Urinary bladder (tissue), 4 donors: ENCODE results near the gene DBX2. TPM values are rescaled to one million over a fixed set of nuclear protein-coding genes. Genes with fewer than 3 reads are reported as not detected.
"Not testable (repeated sequence)": the region's sequence is repeated elsewhere in the genome, so short reads cannot be mapped to it uniquely, and the experiment has no call there.

Source experiments
- DNase-seq: peaks from one replicate; pipeline ENCODE4 v3.0.0-alpha.2; 2015; ENCODE audit errors: extremely low spot score
- H3K27ac ChIP-seq: one replicate; pipeline ENCODE4 v1.5.1; 2013; ENCODE audit warnings: low read depth, mild to moderate bottlenecking, moderate library complexity
- H3K36me3 ChIP-seq: one replicate; pipeline ENCODE4 v1.6.1; 2013; ENCODE audit warnings: mild to moderate bottlenecking, moderate library complexity; ENCODE audit not compliant: insufficient read depth
- H3K4me1 ChIP-seq: one replicate; pipeline ENCODE4 v1.6.1; 2013; ENCODE audit warnings: mild to moderate bottlenecking, moderate library complexity; ENCODE audit not compliant: insufficient read depth
- H3K4me3 ChIP-seq: one replicate; pipeline ENCODE4 v1.5.1; 2013; ENCODE audit warnings: low read depth, low read length
- WGBS: extraction: QIAGEN DNeasy Blood & Tissue Kit; methylation state at CpG from one replicate; pipeline ENCODE4 v1.1.7; 2013; 5-methylcytosine and 5-hydroxymethylcytosine counted together
- polyA plus RNA-seq: library from polyadenylated mRNA; stranded (reverse); fragments of 200-250 nt; gene quantifications from one replicate; pipeline ENCODE4 v1.2.3, GENCODE V29; 2013
- total RNA-seq: library from RNA; depleted of rRNA; stranded (reverse); fragments of >200 nt; gene quantifications from one replicate; pipeline ENCODE4 v1.2.3, GENCODE V29; 2014
- donor health status: healthy with polysubstance abuse.
- donor health status: healthy.

DBX2 gene
- total and polyA plus RNA-seq, 2 donors: 0.03 to 0.26 TPM

- H3K36me3 ChIP-seq: no peaks in the 10 kb centered on the region
- DNase-seq: no peak
- no peaks in the 10 kb centered on the region for H3K4me1 ChIP-seq
- peak overlapping the region; percentile 42 for H3K4me3 ChIP-seq
- 5% methylated on average over 52 of the region's 52 CpGs for WGBS
- H3K27ac ChIP-seq: no peak overlapping the region
Observed at GRCh38 chr12:45049912-45050750, 768 bp downstream of the DBX2 start.

- no peak for DNase-seq
- H3K4me3 ChIP-seq: no peak overlapping the region
- H3K4me1 ChIP-seq: no peaks in the 10 kb centered on the region
- no peaks in the 10 kb centered on the region for H3K36me3 ChIP-seq
- H3K27ac ChIP-seq: no peak overlapping the region
- WGBS: 73% methylated on average over 5 of the region's 5 CpGs
Observed at GRCh38 chr12:45042599-45042998, 8.3 kb downstream of the DBX2 start.

GRCh38 chr12:45040977-45041376 is 9.9 kb downstream of the DBX2 start:
- Histone ChIP-seq H3K4me3 (no peak overlapping the region), H3K36me3 (no peaks in the 10 kb centered on the region), H3K4me1 (no peaks in the 10 kb centered on the region), H3K27ac (no peak overlapping the region)
- DNase-seq: no peak
- 88% methylated on average over 2 of the region's 2 CpGs for WGBS

- WGBS: 87% methylated on average over 2 of the region's 2 CpGs
- H3K36me3 ChIP-seq: no peaks in the 10 kb centered on the region
- no peak for DNase-seq
- H3K27ac ChIP-seq: no peak overlapping the region
- no peak overlapping the region for H3K4me3 ChIP-seq
- H3K4me1 ChIP-seq: no peaks in the 10 kb centered on the region
Observed at GRCh38 chr12:45039757-45040156, 11.1 kb downstream of the DBX2 start.

GRCh38 chr12:45034861-45035265 is 16.0 kb downstream of the DBX2 start:
- Histone ChIP-seq H3K4me3 (no peak overlapping the region), H3K4me1 (no peaks in the 10 kb centered on the region), H3K27ac (no peak overlapping the region), H3K36me3 (no peaks in the 10 kb centered on the region)
- DNase-seq: no peak
- 53% methylated on average over 11 of the region's 11 CpGs for WGBS

- Histone ChIP-seq H3K36me3 (no peaks in the 10 kb centered on the region), H3K27ac (no peak overlapping the region), H3K4me1 (no peaks in the 10 kb centered on the region), H3K4me3 (no peak overlapping the region)
- no peak for DNase-seq
- 39% methylated on average over 1 of the region's 1 CpG for WGBS
Observed at GRCh38 chr12:45017916-45018315, 33.0 kb downstream of the DBX2 start.

GRCh38 chr12:45014396-45014795 is 36.5 kb downstream of the DBX2 start:
- DNase-seq: no peak
- H3K27ac ChIP-seq: no peak overlapping the region
- H3K4me3 ChIP-seq: no peak overlapping the region
- H3K4me1 ChIP-seq: no peaks in the 10 kb centered on the region
- WGBS: 53% methylated on average over 1 of the region's 1 CpG
- no peaks in the 10 kb centered on the region for H3K36me3 ChIP-seq

GRCh38 chr12:45012749-45013148 is 38.1 kb downstream of the DBX2 start:
- Histone ChIP-seq H3K4me1 (no peaks in the 10 kb centered on the region), H3K36me3 (no peaks in the 10 kb centered on the region), H3K27ac (no peak overlapping the region), H3K4me3 (no peak overlapping the region)
- WGBS: 90% methylated on average over 3 of the region's 3 CpGs
- no peak for DNase-seq

- no peaks in the 10 kb centered on the region for H3K36me3 ChIP-seq
- WGBS: 51% methylated on average over 4 of the region's 4 CpGs
- H3K4me3 ChIP-seq: no peak overlapping the region
- no peaks in the 10 kb centered on the region for H3K4me1 ChIP-seq
- no peak for DNase-seq
- no peak overlapping the region for H3K27ac ChIP-seq
Observed at GRCh38 chr12:45010059-45010458, 40.8 kb downstream of the DBX2 start.

- no peaks in the 10 kb centered on the region for H3K36me3 ChIP-seq
- H3K4me1 ChIP-seq: no peaks in the 10 kb centered on the region
- no peak overlapping the region for H3K27ac ChIP-seq
- no peak overlapping the region for H3K4me3 ChIP-seq
- no peak for DNase-seq
Observed at GRCh38 chr12:45008211-45008610, 42.7 kb downstream of the DBX2 start.

GRCh38 chr12:44999355-44999754 is 51.5 kb downstream of the DBX2 start:
- DNase-seq: no peak
- Histone ChIP-seq H3K4me1 (no peaks in the 10 kb centered on the region), H3K36me3 (no peaks in the 10 kb centered on the region), H3K4me3 (no peak overlapping the region), H3K27ac (no peak overlapping the region)

GRCh38 chr12:44993161-44993560 is 57.7 kb downstream of the DBX2 start:
- no peak for DNase-seq
- no peaks in the 10 kb centered on the region for H3K4me1 ChIP-seq
- no peaks in the 10 kb centered on the region for H3K36me3 ChIP-seq
- 54% methylated on average over 1 of the region's 1 CpG for WGBS
- H3K27ac ChIP-seq: no peak overlapping the region
- H3K4me3 ChIP-seq: no peak overlapping the region

GRCh38 chr12:44984863-44985262 is 66.0 kb downstream of the DBX2 start:
- not testable (repeated sequence) for DNase-seq, H3K36me3 ChIP-seq
- 95% methylated on average over 10 of the region's 10 CpGs for WGBS

GRCh38 chr12:44979918-44980317 is 71.0 kb downstream of the DBX2 start:
- 90% methylated on average over 5 of the region's 5 CpGs for WGBS
- no peaks in the 10 kb centered on the region for H3K36me3 ChIP-seq

More at GRCh38 chr12:44984863-44985262, 66.0 kb downstream of the DBX2 start:
- not testable (repeated sequence) for H3K4me3 ChIP-seq, H3K4me1 ChIP-seq, H3K27ac ChIP-seq

GRCh38 chr12:44976246-44976645 is 74.7 kb downstream of the DBX2 start:
- no peak for DNase-seq
- H3K36me3 ChIP-seq: no peaks in the 10 kb centered on the region
- no peaks in the 10 kb centered on the region for H3K4me1 ChIP-seq
- H3K27ac ChIP-seq: no peak overlapping the region
- no peak overlapping the region for H3K4me3 ChIP-seq

More at GRCh38 chr12:44979918-44980317, 71.0 kb downstream of the DBX2 start:
- DNase-seq: no peak
- no peak overlapping the region for H3K4me3 ChIP-seq
- H3K27ac ChIP-seq: no peak overlapping the region
- no peaks in the 10 kb centered on the region for H3K4me1 ChIP-seq
